Panc1 (cell line): ENCODE data around the gene INO80C. TPM values are rescaled to one million over a fixed set of nuclear protein-coding genes. Genes with fewer than 3 reads are reported as not detected.

ENCODE experiments used
- ATAC-seq: fragments of 200-7000 bp; cut with Tn5 transposase; 2 replicates; pipeline ENCODE4 v1.9.1; 2020; ENCODE audit warnings: mild to moderate bottlenecking, moderate library complexity
- BruUV-seq: library from RNA; stranded (reverse); fragments of 400-500 nt; replicated peaks from 2 replicates; lab custom pipeline; 2021; lab: Mats Ljungman, UMichigan
- CTCF ChIA-PET: fragments of 300-600 bp; sonication (Branson Sonifier 250); formaldehyde crosslinking; loops from one replicate; lab custom pipeline; 2022; ENCODE audit warnings: antibody characterized with exemption; lab: Charles Lee
- POLR2A ChIA-PET: fragments of 300-600 bp; sonication (Branson Sonifier 250); formaldehyde crosslinking; loops from one replicate; lab custom pipeline; 2022; ENCODE audit warnings: antibody characterized with exemption; lab: Charles Lee
- DNase-seq: peaks from one replicate; pipeline ENCODE4 v3.0.0-alpha.2; 2010; ENCODE audit warnings: low read depth, low spot score
- H3K27ac ChIP-seq: 2 replicates; pipeline ENCODE4 v1.5.1; 2011; ENCODE audit warnings: mild to moderate bottlenecking, low read length, inconsistent platforms
- H3K27me3 ChIP-seq: fragments of 200-500 bp; sonication (Bioruptor generic); 2 replicates; pipeline ENCODE4 v1.6.0; 2014; ENCODE audit warnings: low read length, inconsistent platforms; ENCODE audit not compliant: control insufficient read depth, insufficient read depth
- H3K36me3 ChIP-seq: fragments of 200-500 bp; sonication (Bioruptor generic); 2 replicates; pipeline ENCODE4 v1.5.1; 2014; ENCODE audit warnings: inconsistent platforms, mild to moderate bottlenecking, low read length, moderate library complexity; ENCODE audit not compliant: control insufficient read depth, insufficient read depth
- H3K4me1 ChIP-seq: 2 replicates; pipeline ENCODE4 v1.5.1; 2011; ENCODE audit warnings: inconsistent platforms, mild to moderate bottlenecking, low read length, moderate library complexity; ENCODE audit not compliant: control insufficient read depth, insufficient read depth
- H3K4me3 ChIP-seq, 2 experiments: 2 replicates each; pipeline ENCODE4 v1.5.1; 2011 to 2012; ENCODE audit warnings: low read depth in 2 of 2, low read length in 2 of 2, mild to moderate bottlenecking in 2 of 2, inconsistent platforms in 1 of 2, moderate library complexity in 1 of 2
- H3K9me3 ChIP-seq: fragments of 200-500 bp; sonication (Bioruptor generic); 2 replicates; pipeline ENCODE4 v1.5.1; 2014; ENCODE audit warnings: low read depth, mild to moderate bottlenecking, inconsistent platforms, low read length, moderate library complexity; ENCODE audit not compliant: control insufficient read depth, insufficient read depth
- POLR2AphosphoS5 ChIP-seq: IDR thresholded peaks from 2 replicates; pipeline ENCODE4 v1.6.1; 2012; ENCODE audit warnings: mild to moderate bottlenecking, low read depth, low read length, moderate library complexity
- SIN3A ChIP-seq: IDR thresholded peaks from 2 replicates; pipeline ENCODE4 v1.6.1; 2012; ENCODE audit warnings: low read depth, mild to moderate bottlenecking, low read length, moderate library complexity, borderline replicate concordance; ENCODE audit not compliant: insufficient read depth
- TCF7L2 ChIP-seq: IDR thresholded peaks from 2 replicates; pipeline ENCODE4 v1.6.1; 2011; ENCODE audit warnings: mild to moderate bottlenecking, low read depth, low read length, inconsistent platforms
- in situ Hi-C: cut with HindIII; loops from 2 replicates; pipeline ENCODE4 v1.10.0; 2016; ENCODE audit warnings: low sequenced_read_pairs, low pct_unique_long_range_greater_than_20kb
- intact Hi-C: fragments of 100-400 bp; cut with micrococcal nuclease; formaldehyde crosslinking; loops from one replicate; pipeline ENCODE4 v1.10.0; 2022; ENCODE audit not compliant: unreplicated experiment
- total RNA-seq: library from RNA; stranded (reverse); gene quantifications from one replicate; pipeline ENCODE4 v1.2.1, GENCODE V29; 2021; ENCODE audit not compliant: unreplicated experiment
- TF ChIP-seq, protein P1 (sequence below), 2 experiments: IDR thresholded peaks; 2 replicates each; pipeline ENCODE4 v1.6.1; 2011 to 2012; ENCODE audit warnings: low read depth in 2 of 2, control low read depth in 1 of 2, low read length in 1 of 2, mild to moderate bottlenecking in 1 of 2, moderate library complexity in 1 of 2; ENCODE audit not compliant: insufficient read depth in 1 of 2
- TF ChIP-seq, protein P2 (sequence below): fragments of 450-650 bp; IDR thresholded peaks from 2 replicates; pipeline ENCODE4 v1.5.1; 2017; ENCODE audit warnings: mild to moderate bottlenecking

Gene INO80C
- total RNA-seq, 1 experiment from 2014 or later: 25.8 TPM

DNA sequence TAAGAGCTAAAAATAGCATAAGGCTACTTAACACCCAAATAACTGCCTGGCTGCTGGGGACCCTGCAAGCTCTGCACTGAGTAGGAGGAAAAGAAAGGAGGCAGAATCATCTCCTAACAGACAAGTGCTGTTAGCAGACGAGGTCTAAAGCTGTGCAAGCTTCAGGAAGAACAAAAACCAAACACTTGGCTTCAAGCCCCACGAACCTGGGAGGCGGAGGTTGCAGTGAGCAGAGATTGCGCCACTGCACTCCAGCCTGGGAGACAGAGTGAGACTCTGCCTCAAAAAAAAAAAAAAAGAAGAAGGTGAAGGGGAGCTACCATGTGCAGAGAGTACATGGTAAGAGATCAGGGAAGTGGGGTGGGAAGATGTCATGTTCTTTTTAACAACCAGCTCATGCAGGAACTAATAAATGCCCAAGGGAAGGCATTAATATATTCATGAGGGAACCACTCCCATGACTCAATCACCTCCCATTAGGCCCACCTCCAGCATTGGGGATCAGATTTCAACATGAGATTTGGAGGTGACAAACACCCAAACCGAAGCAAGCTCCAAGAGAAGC, 28.8 kb upstream of the INO80C start:
- no peak for TF ChIP-seq SIN3A
- TF ChIP-seq TCF7L2: no peak
- no peak for TF ChIP-seq POLR2AphosphoS5
- TF ChIP-seq, protein P1, sequence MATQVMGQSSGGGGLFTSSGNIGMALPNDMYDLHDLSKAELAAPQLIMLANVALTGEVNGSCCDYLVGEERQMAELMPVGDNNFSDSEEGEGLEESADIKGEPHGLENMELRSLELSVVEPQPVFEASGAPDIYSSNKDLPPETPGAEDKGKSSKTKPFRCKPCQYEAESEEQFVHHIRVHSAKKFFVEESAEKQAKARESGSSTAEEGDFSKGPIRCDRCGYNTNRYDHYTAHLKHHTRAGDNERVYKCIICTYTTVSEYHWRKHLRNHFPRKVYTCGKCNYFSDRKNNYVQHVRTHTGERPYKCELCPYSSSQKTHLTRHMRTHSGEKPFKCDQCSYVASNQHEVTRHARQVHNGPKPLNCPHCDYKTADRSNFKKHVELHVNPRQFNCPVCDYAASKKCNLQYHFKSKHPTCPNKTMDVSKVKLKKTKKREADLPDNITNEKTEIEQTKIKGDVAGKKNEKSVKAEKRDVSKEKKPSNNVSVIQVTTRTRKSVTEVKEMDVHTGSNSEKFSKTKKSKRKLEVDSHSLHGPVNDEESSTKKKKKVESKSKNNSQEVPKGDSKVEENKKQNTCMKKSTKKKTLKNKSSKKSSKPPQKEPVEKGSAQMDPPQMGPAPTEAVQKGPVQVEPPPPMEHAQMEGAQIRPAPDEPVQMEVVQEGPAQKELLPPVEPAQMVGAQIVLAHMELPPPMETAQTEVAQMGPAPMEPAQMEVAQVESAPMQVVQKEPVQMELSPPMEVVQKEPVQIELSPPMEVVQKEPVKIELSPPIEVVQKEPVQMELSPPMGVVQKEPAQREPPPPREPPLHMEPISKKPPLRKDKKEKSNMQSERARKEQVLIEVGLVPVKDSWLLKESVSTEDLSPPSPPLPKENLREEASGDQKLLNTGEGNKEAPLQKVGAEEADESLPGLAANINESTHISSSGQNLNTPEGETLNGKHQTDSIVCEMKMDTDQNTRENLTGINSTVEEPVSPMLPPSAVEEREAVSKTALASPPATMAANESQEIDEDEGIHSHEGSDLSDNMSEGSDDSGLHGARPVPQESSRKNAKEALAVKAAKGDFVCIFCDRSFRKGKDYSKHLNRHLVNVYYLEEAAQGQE (IDR thresholded peaks at IDR 0.05; ENCODE audit: insufficient read depth in 1 of 2, low read depth in 2 of 2, low read length in 1 of 2): no peak
- TF ChIP-seq, protein P2, sequence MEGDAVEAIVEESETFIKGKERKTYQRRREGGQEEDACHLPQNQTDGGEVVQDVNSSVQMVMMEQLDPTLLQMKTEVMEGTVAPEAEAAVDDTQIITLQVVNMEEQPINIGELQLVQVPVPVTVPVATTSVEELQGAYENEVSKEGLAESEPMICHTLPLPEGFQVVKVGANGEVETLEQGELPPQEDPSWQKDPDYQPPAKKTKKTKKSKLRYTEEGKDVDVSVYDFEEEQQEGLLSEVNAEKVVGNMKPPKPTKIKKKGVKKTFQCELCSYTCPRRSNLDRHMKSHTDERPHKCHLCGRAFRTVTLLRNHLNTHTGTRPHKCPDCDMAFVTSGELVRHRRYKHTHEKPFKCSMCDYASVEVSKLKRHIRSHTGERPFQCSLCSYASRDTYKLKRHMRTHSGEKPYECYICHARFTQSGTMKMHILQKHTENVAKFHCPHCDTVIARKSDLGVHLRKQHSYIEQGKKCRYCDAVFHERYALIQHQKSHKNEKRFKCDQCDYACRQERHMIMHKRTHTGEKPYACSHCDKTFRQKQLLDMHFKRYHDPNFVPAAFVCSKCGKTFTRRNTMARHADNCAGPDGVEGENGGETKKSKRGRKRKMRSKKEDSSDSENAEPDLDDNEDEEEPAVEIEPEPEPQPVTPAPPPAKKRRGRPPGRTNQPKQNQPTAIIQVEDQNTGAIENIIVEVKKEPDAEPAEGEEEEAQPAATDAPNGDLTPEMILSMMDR: no peak
- no peaks in the 10 kb centered on the region; the same call in 1 of the 2 replicates for H3K4me1 ChIP-seq
- no peak overlapping the region for H3K4me3 ChIP-seq
- ATAC-seq (no peak), DNase-seq (no peak)
- H3K9me3 ChIP-seq: no peaks in the 10 kb centered on the region
- no peaks in the 10 kb centered on the region for H3K36me3 ChIP-seq
- ChIA-PET POLR2A (no interaction called here), CTCF (no interaction called here)
- no peak overlapping the region for H3K27ac ChIP-seq
- intact Hi-C loops (no loop called here), in situ Hi-C loops (no loop called here)
- no peaks in the 10 kb centered on the region for H3K27me3 ChIP-seq
- BruUV-seq: no TSS peak

DNA sequence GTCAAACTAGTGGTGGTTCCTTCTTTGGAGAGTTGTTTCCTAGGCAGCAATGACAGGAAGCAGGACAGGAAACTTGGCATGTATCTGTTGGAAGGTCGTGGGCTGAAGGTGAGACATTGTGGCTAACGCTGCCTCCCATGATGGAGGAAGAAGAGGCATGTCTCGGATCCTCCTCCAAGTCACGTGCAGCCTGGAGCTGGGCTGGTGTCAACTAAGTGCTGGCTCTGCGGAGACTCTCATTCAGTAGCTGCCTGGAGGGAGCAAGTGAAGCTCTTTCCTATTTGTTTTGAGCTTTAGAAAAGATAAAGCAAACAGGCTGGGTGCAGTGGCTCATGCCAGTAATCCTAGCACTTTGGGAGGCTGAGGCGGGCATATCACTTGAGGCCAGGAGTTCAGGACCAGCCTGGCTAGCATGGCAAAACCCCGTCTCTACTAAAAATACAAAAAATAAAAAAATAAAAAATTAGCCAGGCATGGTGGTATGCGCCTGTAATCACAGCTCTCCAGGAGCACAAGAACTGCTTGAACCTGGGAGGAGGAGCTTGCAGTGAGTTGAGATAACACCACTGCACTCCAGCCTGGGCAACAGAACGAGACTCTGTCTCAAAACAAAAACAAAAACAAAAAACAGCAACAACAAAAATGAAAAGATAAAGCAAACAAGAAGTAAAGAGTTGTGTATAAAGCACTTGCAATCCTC, 28.2 kb upstream of the INO80C start:
- in situ Hi-C loops: no loop called here
- Histone ChIP-seq H3K36me3 (no peaks in the 10 kb centered on the region), H3K4me3 (no peak overlapping the region), H3K27ac (no peak overlapping the region), H3K4me1 (no peaks in the 10 kb centered on the region; the same call in 1 of the 2 replicates), H3K9me3 (no peaks in the 10 kb centered on the region), H3K27me3 (no peaks in the 10 kb centered on the region)
- no peak for ATAC-seq
- POLR2A ChIA-PET: no interaction called here
- DNase-seq: no peak
- CTCF ChIA-PET: no interaction called here
- intact Hi-C loops: no loop called here
- no peak for TF ChIP-seq POLR2AphosphoS5
- no peak for TF ChIP-seq TCF7L2
- TF ChIP-seq SIN3A: no peak
- TF ChIP-seq, protein P1 (IDR thresholded peaks at IDR 0.05; ENCODE audit: insufficient read depth in 1 of 2, low read depth in 2 of 2, low read length in 1 of 2): no peak
- BruUV-seq: no TSS peak
